ENCODE results near the gene PVALB.

DNA sequence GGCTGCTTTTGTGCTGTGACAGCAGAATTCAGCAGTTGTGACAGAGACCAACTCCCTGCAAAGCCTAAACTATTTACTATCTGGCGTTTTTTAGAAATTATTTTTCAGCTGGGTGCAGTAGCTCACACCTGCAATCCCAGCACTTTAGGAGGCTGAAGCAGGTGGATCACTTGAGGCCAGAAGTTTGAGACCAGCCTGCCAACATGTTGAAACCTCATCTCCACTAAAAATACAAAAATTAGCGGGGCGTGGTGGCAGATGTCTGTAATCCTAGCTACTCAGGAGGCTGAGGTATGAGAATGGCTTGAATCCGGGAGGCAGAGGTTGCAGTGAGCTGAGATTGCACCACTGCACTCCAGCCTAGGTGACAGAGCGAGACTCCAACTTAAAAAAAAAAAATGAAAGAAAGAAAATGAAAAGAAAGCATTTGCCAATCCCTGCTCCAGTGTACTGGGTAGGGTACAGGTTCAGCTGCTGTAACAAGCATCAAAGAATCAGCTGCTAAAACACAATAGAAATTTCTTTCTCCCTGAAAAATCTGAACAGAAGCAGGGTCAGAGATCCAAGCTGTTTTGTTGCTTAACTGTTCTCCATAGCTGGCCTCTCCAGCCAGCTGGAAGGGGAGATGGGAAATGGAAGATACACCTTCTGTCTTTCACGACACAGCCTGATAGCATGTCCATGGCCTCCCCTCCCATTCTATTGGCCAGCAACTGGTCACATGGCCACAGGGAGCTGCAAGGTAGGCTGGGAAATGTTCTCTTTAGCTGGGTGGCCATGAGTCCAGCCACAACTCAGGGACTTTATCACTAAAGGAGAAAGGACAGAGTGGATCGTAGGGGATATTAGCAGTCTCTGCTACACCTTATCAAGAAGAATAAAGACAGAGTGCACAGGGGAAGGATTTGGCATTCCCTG lies 35.5 kb upstream of the PVALB start:
- TF ChIP-seq SP1 (IDR thresholded peaks at IDR 0.05) (no peak), HDGF (IDR thresholded peaks at IDR 0.05; ENCODE audit: borderline replicate concordance) (no peak), BHLHE40 (IDR thresholded peaks at IDR 0.05; ENCODE audit: borderline replicate concordance) (no peak), SUZ12 (IDR thresholded peaks at IDR 0.05) (no peak), FOXM1 (IDR thresholded peaks at IDR 0.05; ENCODE audit: borderline replicate concordance) (no peak), ARNT (IDR thresholded peaks at IDR 0.05) (no peak), FOXA1 (IDR thresholded peaks at IDR 0.05) (no peak), TARDBP (IDR thresholded peaks at IDR 0.05) (no peak), ELF4 (IDR thresholded peaks at IDR 0.05) (no peak), L3MBTL2 (conservative IDR thresholded peaks at IDR 0.05) (no peak)
